HG03469 (cell line): ENCODE measurements around the gene GARRE1.
"Not testable (repeated sequence)": the region's sequence is repeated elsewhere in the genome, so short reads cannot be mapped to it uniquely, and the experiment has no call there.

Experiments used
- ATAC-seq: cut with Tn5 transposase; IDR thresholded peaks from one replicate; pipeline ENCODE4 v1.9.1; 2021; ENCODE audit warnings: mild to moderate bottlenecking, moderate library complexity, moderate number of reproducible peaks; ENCODE audit not compliant: unreplicated experiment

The GARRE1 gene

DNA sequence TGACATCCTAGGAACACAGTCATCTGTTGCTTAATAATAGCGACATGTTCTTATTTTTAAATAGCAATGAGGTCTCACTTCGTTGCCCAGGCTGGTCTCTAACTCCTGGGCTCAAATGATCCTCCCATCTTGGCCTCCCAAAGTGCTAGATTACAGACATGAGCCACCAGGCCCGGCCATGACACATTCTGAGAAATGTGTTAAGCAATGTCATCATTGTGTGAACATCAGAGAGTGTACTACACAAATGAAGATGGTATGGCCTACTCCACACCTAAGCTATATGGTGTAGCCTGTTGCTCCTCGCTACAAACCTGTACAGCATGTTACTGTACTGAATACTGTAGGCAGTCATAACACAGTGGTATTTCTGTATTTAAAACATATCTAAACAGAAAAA lies 24.6 kb upstream of the GARRE1 start:
- no peak for ATAC-seq

DNA sequence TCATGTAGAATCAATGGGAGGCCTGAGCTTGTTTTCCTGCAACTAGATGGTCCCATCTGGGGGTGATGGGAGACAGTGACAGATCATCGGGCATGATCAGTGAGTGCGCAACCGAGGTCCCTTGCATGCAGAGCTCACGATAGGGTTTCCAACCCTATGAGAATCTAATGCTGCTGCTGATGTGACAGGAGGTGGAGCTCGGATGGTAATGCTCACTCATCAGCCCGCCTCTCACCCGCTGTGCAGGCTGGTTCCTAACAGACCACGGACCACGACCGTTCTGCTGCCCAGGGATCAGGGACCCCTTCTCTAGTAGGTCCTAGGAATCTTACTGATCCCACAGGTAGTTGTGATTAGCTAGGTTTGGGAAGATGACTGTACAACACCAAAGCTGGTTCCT lies 23.5 kb upstream of the GARRE1 start:
- ATAC-seq, result no peak

DNA sequence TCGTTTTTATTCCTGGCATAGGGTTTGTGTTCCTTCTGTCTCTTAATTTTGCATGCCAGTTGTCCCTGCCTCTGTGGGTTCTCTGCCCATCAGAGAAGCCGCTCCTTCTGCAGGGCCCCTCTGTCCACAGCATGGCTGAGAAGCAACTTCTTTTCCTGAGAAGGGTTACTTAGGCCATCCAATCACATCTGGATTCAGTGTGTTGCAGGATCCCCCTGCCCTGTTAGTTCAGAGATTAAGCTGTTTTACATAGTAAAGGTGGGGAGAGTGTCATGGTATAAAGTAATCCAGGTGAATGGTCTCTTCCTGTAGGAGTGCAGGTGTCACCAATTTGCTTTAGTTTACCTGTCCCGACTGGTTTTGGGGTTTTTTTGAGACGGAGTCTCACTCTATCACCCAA lies 22.9 kb upstream of the GARRE1 start:
- no peak for ATAC-seq

DNA sequence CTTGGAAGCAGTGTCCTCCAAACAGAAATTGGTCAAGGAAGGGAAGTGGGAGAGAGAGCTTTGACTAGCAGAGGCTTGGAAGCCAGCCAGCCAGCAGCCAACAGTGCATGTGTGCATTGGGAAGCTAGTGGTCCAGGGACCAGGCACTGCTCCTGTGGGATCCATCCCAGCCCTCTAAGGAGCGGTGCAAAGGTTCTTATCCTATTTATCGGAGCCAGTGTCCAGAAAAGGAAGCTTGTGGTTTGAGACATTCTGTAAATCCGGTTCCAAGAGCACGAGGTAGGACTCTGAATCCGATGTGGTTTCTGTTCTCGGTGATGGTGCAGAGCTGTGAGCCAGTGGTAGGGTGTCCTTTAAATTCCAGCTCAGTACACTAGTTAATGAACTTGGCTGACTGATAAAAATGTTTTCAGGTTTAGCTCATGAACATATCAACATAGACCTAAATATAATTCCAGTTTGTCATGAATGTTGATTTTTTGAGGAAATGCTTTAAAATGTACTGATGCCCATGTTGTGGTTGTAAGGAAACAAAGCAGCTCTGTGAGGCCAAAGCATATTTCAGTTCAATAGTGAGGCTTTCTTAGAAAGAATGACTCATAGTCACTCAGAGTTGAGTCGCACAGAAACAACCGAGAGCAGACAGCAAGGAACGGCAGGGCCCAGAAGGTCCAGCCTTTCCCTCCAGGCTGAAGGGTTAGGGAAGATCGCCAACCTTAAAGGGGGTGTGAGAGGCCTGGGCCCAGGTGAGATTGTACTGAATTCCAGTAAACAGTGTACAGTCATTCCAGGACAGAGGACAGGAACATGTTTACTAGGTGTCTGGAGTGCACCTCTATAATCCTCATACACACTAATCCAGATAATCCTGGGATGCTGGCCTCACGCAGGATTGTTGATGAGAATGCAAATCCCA lies 21.5 kb upstream of the GARRE1 start:
- no peak for ATAC-seq

DNA sequence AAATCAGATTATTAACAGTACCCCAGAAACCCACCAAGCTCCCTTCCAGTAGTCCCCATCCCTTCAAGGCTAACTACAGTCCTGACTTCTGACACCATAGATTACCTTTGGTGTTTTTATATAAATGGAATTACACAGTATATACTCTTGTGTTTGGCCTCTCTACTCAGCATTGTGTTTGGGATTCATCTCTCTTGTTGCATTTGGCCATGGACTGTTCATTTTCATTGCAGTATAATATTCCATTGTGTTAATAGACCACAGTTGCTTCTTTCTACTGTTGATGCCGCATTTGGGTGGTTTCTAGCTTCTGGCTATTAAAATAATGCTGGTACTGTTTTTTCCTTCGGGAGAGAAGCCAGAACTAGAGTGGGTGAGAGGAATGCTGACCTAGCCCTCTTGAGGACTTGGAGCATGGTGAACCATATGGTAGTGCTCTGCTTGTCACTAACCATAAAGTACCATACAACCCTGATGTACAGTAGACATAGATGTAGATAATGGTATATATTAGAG lies 18.9 kb upstream of the GARRE1 start:
- no peak for ATAC-seq

DNA sequence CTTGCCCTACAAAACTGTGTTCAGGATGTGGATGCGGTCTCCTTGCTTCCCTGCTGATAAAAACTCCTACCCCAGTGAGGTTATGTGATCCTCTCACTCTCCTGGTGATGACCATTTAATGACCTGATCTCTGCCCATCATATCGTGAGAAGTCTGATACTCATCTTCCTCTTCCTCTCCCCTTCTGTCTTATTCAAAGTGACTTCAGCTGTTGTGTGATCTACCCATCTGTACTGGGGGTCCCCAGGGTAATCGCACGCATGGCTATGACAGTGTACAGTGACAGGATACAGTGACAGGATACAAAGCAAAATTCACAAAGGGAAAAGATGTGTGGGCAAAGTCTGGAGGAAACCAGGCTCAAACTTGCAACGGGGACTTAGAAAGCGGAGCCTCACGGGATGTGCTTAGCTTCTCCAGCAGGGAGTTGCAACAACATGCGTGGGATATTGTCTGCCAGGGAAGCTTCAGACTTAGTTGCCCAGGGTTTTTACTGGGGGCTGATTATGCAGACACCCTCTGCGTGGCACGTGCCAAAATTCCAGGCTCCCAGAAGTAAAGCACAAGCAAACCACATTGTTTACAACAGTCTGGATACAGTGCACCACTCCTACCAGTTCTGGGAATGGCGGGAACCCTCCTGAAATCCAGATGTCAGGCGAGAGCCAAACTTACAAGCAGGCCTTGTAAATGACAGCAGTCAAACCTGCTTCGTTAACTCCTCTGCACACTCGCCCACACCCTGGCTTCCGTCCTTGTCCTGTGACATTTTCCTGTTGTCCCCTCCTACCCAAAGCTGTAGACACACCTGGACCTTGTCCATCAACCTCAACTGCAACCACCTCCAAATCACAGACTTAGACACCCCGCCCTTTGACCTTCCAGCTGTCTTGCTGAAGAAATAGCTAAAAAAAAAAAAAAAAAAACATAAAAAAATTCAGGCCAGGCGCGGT lies 18.0 kb upstream of the GARRE1 start:
- ATAC-seq, result no peak

DNA sequence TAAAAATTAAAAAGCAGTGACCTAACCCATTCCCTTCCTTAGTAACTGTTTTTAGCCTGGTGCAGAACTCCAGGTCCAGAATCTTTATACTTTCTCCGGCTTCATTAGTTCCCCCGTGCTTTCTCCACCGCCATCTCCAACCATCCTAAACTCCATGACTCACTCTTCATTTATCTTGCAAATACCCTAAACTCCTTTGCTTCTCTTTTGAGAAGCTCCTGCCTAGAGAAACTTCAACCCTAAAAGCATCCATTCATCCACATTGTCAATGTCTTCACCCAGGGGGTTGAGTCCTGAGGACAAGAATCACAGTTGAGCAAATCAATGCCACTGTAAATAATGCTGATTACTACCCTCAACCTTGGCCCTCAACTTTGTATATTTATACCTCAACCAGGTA lies 17.1 kb upstream of the GARRE1 start:
- no peak for ATAC-seq

DNA sequence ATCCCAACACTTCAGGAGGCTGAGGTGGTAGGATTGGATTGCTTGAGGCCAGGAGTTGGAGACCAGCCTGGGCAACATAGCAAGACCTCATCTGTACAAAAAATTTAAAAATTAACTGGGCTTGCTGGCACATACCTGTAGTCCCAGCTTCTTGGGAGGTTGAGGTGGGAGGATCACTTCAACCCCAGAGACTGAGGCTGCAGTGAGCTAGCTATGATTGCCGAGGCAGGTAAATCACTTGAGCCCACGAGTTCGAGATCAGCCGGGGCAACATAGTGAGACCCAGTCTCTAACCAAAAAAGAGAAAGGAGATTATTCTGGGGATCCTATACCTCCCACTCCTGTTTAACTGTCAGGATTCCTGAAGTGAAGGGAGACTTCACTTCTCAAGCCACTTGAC lies 16.4 kb upstream of the GARRE1 start:
- no peak for ATAC-seq

DNA sequence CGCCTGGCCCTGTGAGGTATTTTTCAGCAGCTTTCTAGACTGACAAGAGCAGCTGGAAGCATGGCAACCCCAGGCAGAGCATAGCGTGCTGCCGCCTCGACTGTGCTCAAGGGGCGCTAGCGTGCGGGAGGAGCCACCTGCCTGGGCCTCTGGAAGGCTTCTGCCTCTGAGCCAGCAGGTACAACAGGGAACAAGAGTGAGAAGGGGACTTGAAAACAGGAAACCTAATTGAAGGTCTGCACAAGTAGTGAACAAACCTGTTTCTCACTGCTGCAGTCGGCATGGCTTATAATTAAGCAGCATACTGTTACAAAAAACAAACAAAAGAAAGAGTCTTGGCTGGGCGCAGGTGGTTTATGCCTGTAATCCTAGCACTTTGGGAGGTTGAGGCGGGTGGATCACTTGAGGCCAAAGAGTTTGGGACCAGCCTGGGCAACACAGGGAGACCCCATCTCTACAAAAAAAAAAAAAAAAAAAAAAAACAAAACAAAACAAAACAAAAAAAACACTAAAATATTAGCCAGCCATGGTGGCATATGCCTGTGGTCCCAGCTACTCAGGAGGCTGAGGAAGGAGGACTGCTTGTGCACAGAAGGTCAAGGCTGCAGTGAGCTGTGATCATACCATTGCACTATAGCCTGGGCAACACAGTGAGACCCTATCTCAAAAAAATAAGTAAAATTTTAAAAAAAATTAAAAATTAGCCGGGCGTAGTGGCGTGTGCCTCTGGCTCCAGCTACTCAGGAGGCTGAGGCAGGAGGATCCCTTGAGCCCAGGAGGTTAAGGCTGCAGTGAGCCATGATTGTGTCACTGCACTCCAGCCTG lies 12.6 kb upstream of the GARRE1 start:
- no peak for ATAC-seq

DNA sequence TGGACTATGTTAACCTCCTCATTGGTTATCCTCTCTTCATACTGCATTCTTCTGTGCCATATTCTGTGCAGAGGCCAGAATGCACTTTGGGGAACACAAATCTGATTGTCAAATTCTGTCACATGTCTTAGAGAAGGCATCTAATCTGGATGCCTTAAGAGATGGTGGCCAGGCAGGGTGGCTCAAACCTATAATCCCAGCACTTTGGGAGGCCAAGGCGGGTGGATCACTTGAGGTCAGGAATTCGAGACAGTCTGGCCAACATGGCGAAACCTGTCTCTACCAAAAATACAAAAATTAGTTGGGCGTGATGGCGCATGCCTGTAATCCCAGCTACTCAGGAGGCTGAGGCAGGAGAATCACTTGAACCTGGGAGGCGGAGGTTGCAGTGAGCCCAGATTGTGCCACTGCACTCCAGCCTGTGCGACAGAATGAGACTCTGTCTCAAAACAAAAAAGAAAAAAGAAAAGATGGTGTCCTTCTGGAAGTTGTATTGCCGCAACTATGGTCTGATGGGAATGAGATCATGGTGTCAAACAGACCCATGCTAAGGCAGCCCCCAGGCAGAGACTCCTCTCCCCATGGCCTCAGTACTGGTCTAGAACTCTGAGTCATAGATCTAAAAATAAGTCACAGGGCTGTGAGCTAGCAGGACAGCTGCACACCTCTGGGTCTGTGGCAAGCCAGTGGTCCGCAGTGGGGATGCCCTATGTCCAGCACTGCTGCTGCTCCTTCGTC lies 11.0 kb upstream of the GARRE1 start:
- not testable (repeated sequence) for ATAC-seq

DNA sequence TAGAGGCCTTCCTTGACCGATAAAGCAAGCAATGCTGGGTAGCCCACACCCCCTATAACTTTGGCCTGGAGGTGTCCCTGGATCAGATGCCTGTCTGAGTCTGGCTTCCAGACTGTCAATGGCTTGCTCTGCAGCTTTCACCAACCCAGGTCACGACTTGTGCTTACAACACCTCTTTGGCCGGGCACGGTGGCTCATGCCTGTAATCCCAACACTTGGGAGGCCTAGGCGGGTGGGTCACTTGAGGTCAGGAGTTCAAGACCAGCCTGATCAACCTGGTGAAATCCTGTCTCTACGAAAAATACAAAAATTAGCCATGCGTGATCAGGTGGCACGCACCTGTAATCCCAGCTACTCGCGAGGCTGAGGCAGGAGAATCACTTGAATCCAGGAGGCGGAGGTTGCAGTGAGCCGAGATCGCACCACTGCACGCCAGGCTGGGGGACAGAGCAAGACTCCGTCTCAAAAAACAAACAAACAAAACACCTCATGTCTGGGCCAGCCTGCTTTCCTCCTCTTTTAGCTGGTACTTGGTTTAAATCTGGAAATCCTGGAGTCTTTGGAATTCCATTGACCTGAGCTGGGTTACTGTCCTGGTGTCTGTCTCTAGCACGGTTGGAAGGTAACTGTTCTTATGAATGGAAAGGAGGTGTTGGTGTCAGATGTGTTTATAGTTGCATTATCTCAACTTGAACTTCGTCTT lies 10.3 kb upstream of the GARRE1 start:
- no peak for ATAC-seq

DNA sequence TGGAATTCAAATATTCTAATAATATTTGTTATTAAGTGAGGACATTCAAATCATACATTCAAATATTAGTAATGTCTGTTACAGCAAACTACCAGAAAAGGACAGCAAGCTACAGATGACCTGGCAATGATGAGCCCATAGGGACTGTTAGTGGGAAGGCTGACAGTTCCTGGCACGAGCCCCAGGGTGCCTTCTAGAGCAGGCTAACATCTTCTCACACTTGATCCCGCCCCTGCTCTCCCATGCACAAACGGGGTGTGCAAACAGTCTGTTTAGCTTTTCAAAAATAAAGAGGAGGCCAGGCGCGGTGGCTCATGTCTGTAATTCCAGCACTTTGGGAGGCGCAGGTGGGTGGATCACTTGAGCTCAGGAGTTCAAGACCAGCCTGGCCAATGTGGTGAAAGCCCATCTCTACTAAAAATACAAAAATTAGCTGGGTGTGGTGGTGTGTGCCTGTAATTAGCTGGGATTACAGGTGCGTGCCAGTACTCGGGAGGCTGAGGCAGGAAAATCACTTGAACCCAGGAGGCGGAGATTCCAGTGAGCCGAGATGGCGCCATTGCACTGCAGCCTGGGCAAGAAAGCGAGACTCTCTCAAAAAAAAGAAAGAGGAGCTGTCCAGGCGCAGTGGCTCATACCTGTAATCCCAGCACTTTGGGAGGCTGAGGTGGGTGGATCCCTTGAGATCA lies 9.6 kb upstream of the GARRE1 start:
- no peak for ATAC-seq

DNA sequence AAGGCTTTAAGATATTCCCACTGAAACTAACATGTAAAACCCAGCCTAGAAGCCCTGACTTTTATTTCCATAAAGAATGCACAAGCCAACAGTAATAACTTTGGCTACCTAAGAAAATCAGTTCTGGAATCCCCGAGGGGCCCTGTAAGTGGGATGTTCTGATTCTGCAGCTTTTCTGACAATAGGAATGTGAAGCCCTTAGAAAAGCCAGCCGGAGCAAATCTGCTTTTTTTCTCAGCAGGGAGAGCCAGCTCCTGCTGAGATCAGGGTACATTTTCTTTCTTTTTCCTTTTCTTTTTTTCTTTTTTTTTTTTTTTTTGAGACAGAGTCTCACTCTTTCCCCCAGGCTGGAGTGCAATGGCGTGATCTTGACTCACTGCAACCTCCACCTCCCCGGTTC lies 8.0 kb upstream of the GARRE1 start:
- no peak for ATAC-seq

DNA sequence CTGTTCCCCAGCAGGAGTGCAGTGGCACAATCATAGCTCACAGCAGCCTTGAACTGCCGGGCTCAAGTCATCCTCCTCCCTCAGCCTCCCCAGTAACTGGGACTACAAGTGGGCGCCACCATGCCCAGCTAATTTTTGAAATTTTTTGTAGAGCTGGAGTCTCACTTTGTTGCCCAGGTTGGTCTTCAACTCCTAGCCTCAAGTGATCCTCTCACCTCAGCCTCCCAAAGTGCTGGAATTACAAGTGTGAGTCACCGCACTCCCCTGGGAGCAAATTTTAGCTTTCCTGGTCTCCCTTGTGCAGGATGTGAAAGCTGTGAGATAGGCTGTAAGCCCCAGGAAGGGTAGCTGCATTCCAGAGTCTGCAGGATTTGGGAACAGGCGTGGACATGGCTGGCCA lies 5.4 kb upstream of the GARRE1 start:
- ATAC-seq, result no peak

DNA sequence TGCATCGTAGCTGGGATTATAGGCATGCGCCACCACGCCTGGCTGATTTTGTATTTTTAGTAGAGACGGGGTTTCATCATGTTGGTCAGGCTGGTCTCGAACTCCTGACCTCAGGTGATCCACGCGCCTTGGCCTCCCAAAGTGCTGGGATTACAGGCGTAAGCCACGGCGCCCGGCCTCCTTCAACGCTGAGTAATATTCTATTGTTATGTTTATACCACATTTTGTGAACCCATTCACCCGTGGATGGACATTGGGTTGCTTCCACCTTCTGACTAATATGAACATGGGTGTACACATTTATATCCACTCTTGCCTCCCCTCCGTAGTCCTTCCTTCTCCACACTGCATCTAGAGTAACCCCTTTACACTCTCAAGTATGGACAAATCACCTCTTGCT lies 1.2 kb upstream of the GARRE1 start:
- not testable (repeated sequence) for ATAC-seq

DNA sequence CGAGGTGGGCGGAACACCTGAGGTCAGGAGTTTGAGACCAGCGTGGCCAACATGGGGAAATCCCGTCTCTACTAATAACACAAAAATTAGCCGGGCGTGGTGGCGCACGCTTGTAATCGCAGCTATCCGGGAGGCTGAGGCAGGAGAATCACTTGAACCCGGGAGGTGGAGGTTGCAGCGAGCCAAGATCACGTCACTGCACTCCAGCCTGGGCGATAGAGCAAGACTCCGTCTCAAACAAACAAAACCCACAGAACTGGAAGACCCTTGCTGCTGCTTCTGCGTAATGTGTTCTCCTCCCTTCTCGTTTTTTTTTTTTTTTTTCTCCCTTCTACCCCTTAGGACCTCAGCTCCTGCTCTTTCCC lies 691 bp upstream of the GARRE1 start:
- not testable (repeated sequence) for ATAC-seq

DNA sequence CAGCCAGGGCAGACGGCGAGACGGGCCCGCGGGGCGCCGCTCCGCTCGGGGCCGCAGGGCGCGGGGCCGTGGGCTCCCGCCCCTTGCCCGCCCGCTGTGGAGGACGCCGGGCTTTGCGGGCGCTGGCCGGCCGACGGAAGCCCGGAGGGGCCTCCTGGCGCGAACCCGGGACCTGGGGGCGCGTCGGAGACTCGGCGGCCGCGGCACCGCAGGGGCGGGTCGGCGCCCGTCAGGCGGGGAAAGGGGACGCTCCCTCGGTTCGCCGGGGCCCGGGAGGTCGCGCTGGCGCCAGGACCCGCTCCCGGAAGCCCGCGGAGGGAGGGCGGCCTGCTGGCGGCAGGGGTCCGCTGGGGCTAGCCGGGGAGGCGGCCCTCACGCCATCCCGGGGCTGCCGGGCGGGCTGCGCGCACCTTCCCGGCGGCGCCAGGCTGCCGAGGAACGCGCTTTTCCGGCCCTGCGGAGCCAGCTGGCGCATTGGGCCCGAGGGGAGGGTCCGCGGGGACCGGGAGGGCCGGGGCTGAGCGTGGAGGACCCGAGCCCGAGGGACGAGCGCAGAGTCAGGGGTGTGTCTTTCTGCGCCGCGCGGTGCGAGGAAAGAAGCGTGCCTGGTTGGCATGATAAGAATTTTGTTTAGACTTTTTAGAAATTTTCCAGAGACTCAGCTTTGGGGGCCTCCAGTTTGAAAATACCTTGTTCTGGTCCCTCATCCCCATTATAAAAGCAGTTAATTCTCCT lies 511 bp downstream of the GARRE1 start:
- peak; percentile 30 for ATAC-seq

DNA sequence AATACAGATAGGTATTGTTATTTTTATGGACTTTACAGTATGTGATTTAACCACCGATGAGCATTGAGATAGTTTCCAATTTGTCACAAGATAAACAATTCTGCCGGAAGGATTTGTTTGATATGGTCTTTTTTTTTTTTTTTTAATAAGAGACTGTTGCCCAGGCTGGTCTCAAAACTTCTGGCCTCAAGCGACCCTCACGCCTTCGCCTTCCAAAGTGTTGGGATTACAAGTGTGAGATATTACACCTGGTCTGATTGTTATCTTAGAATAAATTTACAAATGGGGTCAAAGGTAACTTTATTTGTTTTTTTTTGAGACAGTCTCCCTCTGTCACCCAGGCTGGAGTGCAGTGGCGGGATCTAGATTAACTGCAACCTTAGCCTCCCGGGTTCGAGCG lies 1.2 kb downstream of the GARRE1 start:
- ATAC-seq, result no peak
